Measurements from ENCODE around the gene SERTM2. TPM values are rescaled to one million over a fixed set of nuclear protein-coding genes. Genes with fewer than 3 reads are reported as not detected.
A peak's percentile ranks its signal among the peaks of the same experiment; 100 is the strongest.

The SERTM2 gene
- polyA plus RNA-seq, 2 of the 4 experiments (the other 2 are of a cell fraction): not detected

DNA sequence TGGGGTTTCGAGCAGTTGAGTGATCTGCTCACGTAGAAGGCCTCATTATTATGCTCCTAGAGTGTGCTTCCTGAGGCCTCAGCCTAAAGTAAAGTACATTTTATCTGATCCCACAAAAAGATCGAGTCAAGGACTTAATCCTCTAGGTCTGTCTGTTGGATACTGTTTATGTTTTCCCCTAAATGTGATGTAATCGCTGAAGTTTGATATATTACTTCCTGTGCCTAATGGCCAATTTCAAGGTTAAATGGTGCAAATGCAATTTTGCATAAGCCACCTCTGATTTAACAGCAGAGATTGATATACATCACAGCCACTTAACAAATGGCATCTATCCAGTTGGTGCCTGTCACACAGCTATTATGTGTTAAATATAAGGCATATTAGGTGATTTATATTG, 19.4 kb upstream of the SERTM2 start:
- ChIA-PET POLR2A (no interaction called here), CTCF (no interaction called here)
- WGBS (ENCODE audit: missing lambda C conversion rate): 4% methylated on average over 4 of the region's 4 CpGs
- TF ChIP-seq TFCP2L1 (CRISPR knock-in tag; IDR thresholded peaks at IDR 0.05) (no peak), BHLHE40 (IDR thresholded peaks at IDR 0.05; ENCODE audit: low read depth, low read length) (no peak), ESRRA (IDR thresholded peaks at IDR 0.05; ENCODE audit: borderline replicate concordance, low read length) (no peak), TP53 (CRISPR knock-in tag; IDR thresholded peaks at IDR 0.05) (no peak), POLR2A (IDR thresholded peaks at IDR 0.05; ENCODE audit: low read length) (no peak), SREBF2 (IDR thresholded peaks at IDR 0.05) (no peak), ZC3H11A (IDR thresholded peaks at IDR 0.05) (no peak), KDM1A (IDR thresholded peaks at IDR 0.05; ENCODE audit: low read depth) (no peak), JUNB (IDR thresholded peaks at IDR 0.05) (no peak), CHD4 (IDR thresholded peaks at IDR 0.05; ENCODE audit: borderline replicate concordance) (no peak), CBX2 (IDR thresholded peaks at IDR 0.05; ENCODE audit: borderline replicate concordance, low read depth) (no peak), HOXA7 (CRISPR knock-in tag; IDR thresholded peaks at IDR 0.05) (no peak), FOXS1 (CRISPR knock-in tag; IDR thresholded peaks at IDR 0.05) (no peak), RAD21 (conservative IDR thresholded peaks at IDR 0.05 in 1 of 2, IDR thresholded peaks at IDR 0.05 in 1 of 2) (no peak), MAFK (IDR thresholded peaks at IDR 0.05; ENCODE audit: partially characterized antibody) (no peak), PHF8 (IDR thresholded peaks at IDR 0.05; ENCODE audit: borderline replicate concordance, low read depth) (no peak), MAZ (IDR thresholded peaks at IDR 0.05; ENCODE audit: borderline replicate concordance, low read depth, low read length) (no peak)
- TF ChIP-seq, protein P1, sequence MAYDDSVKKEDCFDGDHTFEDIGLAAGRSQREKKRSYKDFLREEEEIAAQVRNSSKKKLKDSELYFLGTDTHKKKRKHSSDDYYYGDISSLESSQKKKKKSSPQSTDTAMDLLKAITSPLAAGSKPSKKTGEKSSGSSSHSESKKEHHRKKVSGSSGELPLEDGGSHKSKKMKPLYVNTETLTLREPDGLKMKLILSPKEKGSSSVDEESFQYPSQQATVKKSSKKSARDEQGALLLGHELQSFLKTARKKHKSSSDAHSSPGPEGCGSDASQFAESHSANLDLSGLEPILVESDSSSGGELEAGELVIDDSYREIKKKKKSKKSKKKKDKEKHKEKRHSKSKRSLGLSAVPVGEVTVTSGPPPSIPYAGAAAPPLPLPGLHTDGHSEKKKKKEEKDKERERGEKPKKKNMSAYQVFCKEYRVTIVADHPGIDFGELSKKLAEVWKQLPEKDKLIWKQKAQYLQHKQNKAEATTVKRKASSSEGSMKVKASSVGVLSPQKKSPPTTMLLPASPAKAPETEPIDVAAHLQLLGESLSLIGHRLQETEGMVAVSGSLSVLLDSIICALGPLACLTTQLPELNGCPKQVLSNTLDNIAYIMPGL (CRISPR knock-in tag; IDR thresholded peaks at IDR 0.05; ENCODE audit: borderline replicate concordance): no peak
- H3K4me1 ChIP-seq: no peaks in the 10 kb centered on the region
- no peak overlapping the region for H3K27ac ChIP-seq
- H3K9me3 ChIP-seq: no peaks in the 10 kb centered on the region
- FAIRE-seq (peak; percentile 78), DNase-seq (ENCODE audit: low read depth in 1 of 2, low spot score in 1 of 2) (no peak), ATAC-seq (no peak)
- H3K4me3 ChIP-seq: no peak overlapping the region
- H3K4me2 ChIP-seq: no peak overlapping the region

DNA sequence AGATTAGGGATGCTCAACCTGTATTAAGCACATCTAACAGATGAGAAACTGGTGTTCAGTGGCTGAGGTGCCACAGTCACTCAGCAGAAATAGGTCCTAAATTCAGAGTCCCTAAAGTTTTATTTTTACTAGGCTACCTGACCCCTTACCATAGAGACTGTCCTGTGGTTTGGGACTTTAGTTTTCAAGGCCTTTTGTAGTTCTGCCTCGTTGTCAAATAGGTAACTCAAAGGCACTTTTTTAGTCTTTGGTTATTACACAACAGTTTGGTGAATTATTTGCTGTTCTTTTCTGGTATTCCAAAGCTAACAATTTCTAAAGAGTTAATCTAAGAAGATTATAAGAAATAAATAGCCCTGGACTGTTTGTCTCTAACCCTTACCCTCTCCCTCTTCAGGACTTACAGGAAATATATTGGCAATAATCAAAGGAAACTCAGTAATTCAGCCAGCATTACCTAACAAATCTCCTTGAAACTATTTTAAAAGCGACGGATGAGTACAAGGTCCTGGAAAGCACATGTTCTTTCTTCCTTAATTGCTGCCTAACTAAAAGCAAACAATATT, 12.8 kb upstream of the SERTM2 start:
- CTCF ChIA-PET: no interaction called here
- peak; percentile 90 for FAIRE-seq
- no peak for ATAC-seq

More for the DNA sequence above, 12.8 kb upstream of the SERTM2 start:
- DNase-seq (ENCODE audit: low read depth in 1 of 2, low spot score in 1 of 2): no peak
- Histone ChIP-seq H3K9me3 (no peaks in the 10 kb centered on the region), H3K4me2 (no peak overlapping the region), H3K4me1 (no peaks in the 10 kb centered on the region), H3K4me3 (no peak overlapping the region), H3K27ac (no peak overlapping the region)
- POLR2A ChIA-PET: no interaction called here
- WGBS (ENCODE audit: missing lambda C conversion rate): 16% methylated on average over 3 of the region's 3 CpGs
- TF ChIP-seq, protein P2, sequence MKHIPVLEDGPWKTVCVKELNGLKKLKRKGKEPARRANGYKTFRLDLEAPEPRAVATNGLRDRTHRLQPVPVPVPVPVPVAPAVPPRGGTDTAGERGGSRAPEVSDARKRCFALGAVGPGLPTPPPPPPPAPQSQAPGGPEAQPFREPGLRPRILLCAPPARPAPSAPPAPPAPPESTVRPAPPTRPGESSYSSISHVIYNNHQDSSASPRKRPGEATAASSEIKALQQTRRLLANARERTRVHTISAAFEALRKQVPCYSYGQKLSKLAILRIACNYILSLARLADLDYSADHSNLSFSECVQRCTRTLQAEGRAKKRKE (CRISPR knock-in tag; IDR thresholded peaks at IDR 0.05; ENCODE audit: low read depth): no peak
- TF ChIP-seq CBX2 (IDR thresholded peaks at IDR 0.05; ENCODE audit: borderline replicate concordance, low read depth) (no peak), EP300 (IDR thresholded peaks at IDR 0.05) (no peak), CHD4 (IDR thresholded peaks at IDR 0.05; ENCODE audit: borderline replicate concordance) (no peak), RFX5 (IDR thresholded peaks at IDR 0.05) (no peak), MAFK (IDR thresholded peaks at IDR 0.05; ENCODE audit: partially characterized antibody) (no peak), RAD21 (conservative IDR thresholded peaks at IDR 0.05 in 1 of 2, IDR thresholded peaks at IDR 0.05 in 1 of 2) (no peak), HDAC2 (IDR thresholded peaks at IDR 0.05) (no peak), JUN (IDR thresholded peaks at IDR 0.05) (no peak)
- TF ChIP-seq, protein P3, sequence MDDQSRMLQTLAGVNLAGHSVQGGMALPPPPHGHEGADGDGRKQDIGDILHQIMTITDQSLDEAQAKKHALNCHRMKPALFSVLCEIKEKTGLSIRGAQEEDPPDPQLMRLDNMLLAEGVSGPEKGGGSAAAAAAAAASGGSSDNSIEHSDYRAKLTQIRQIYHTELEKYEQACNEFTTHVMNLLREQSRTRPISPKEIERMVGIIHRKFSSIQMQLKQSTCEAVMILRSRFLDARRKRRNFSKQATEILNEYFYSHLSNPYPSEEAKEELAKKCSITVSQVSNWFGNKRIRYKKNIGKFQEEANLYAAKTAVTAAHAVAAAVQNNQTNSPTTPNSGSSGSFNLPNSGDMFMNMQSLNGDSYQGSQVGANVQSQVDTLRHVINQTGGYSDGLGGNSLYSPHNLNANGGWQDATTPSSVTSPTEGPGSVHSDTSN (IDR thresholded peaks at IDR 0.05): no peak
- TF ChIP-seq, protein P4, sequence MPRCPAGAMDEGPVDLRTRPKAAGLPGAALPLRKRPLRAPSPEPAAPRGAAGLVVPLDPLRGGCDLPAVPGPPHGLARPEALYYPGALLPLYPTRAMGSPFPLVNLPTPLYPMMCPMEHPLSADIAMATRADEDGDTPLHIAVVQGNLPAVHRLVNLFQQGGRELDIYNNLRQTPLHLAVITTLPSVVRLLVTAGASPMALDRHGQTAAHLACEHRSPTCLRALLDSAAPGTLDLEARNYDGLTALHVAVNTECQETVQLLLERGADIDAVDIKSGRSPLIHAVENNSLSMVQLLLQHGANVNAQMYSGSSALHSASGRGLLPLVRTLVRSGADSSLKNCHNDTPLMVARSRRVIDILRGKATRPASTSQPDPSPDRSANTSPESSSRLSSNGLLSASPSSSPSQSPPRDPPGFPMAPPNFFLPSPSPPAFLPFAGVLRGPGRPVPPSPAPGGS (IDR thresholded peaks at IDR 0.05): no peak
- TF ChIP-seq, protein P5, sequence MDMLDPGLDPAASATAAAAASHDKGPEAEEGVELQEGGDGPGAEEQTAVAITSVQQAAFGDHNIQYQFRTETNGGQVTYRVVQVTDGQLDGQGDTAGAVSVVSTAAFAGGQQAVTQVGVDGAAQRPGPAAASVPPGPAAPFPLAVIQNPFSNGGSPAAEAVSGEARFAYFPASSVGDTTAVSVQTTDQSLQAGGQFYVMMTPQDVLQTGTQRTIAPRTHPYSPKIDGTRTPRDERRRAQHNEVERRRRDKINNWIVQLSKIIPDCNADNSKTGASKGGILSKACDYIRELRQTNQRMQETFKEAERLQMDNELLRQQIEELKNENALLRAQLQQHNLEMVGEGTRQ (IDR thresholded peaks at IDR 0.05): no peak
